Body of pancreas (tissue), 4 donors: Measurements from ENCODE around the gene TIGD2. TPM values are rescaled to one million over a fixed set of nuclear protein-coding genes. Genes with fewer than 3 reads are reported as not detected.
"Not testable (repeated sequence)": the region's sequence is repeated elsewhere in the genome, so short reads cannot be mapped to it uniquely, and the experiment has no call there.

Experiments used
- ATAC-seq: fragments of 150-250 bp; one replicate; pipeline ENCODE4 v1.9.1; 2016
- DNase-seq, 4 donors: peaks; one replicate each; pipeline ENCODE4 v3.0.0-alpha.2; 2019
- H3K27ac ChIP-seq, 4 donors: fragments of 200-600 bp; sonication (generic); 1 replicate in 3 of 4; 2 replicates in 1 of 4; pipeline versions ENCODE4 v1.5.1 to v1.6.1; 2016 to 2019; ENCODE audit warnings: mild to moderate bottlenecking in 1 of 4, mixed read lengths in 1 of 4, moderate library complexity in 1 of 4
- H3K27me3 ChIP-seq, 2 donors: fragments of 200-600 bp; sonication (generic); one replicate each; pipeline ENCODE4 v1.6.0; 2016; ENCODE audit warnings: mild to moderate bottlenecking in 1 of 2
- H3K36me3 ChIP-seq, 2 donors: fragments of 200-600 bp; sonication (generic); replicated peaks in 1 of 2; 2 replicates each; pipeline ENCODE4 v1.5.1; 2016; ENCODE audit warnings: low read depth in 2 of 2; ENCODE audit not compliant: insufficient read depth in 1 of 2
- H3K4me1 ChIP-seq: fragments of 200-600 bp; sonication (generic); one replicate; pipeline ENCODE4 v1.6.0; 2016
- H3K4me3 ChIP-seq, 2 donors: fragments of 200-600 bp; sonication (generic); 1 replicate in 1 of 2; 2 replicates in 1 of 2; pipeline ENCODE4 v1.5.1; 2016 to 2019
- H3K9me3 ChIP-seq, 3 donors: fragments of 200-600 bp; sonication (generic); 1 replicate in 2 of 3; 2 replicates in 1 of 3; pipeline ENCODE4 v1.5.1; 2016
- CTCF ChIP-seq, 7 experiments: fragments of 450-650 bp in 4 of 7; fragments of 200-600 bp in 3 of 7; sonication (generic) in 3 of 7; IDR thresholded peaks; one replicate each; pipeline ENCODE4 v1.5.1; 2016 to 2019; ENCODE audit warnings: antibody characterized with exemption in 7 of 7
- POLR2A ChIP-seq, 3 donors: fragments of 450-650 bp; IDR thresholded peaks; one replicate each; pipeline ENCODE4 v1.6.1; 2016; ENCODE audit warnings: antibody characterized with exemption in 3 of 3, mild to moderate bottlenecking in 2 of 3
- WGBS, 2 donors: methylation state at CpG; one replicate each; pipeline ENCODE4 v1.1.5; 2017; 5-methylcytosine and 5-hydroxymethylcytosine counted together
- intact Hi-C: fragments of 100-400 bp; cut with DNase I; formaldehyde crosslinking; loops from one replicate; pipeline ENCODE4 v1.15.1; 2023
- total RNA-seq, 2 donors: library from RNA; depleted of rRNA; stranded (reverse); fragments of >200 nt; gene quantifications; one replicate each; pipeline ENCODE4 v1.1.0, GENCODE V29; 2016

The TIGD2 gene
- total RNA-seq, 2 donors from 2014 or later: 0.99 to 3.6 TPM

DNA sequence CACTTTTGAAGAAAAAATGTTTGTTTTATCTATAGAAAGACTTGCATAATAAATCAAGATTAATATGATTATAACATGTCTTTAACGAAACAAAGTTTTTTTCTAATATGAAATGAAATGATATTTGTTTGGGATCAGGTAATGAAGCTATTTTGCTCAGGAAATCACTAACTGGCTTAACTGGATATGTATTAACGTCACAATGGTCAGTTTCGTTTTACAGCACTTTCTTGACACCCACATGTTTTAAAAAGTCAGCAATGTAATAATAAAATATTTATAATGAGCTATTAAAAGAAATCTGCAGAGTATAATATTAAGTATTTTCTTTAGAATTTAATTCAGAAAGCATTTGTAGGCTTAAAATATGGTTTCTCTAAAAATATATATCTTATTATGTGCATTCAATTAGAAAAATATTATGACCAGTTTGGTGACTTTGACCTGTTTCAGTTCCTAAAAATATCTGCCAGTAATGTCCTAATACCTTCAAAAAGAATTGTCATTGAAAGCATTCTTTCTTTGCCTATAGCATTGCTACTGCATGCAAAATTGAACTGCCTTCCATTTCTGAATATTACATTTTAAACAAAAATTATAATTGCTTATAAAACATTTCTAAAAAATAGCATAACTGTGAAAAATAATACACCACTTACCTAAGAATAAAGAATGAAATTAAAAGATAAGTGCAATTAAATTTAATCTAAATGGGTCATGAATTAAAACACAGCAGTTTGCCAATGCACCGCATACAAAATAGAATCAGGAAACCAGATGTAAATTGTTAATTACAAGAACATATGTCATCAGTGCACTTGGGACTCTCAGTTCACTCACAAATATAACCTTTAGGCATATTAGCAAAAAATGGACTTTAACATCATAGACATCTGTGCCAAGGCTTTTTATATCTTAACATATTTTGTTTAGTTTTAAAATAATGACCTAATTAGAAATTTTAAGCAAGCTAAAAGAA lies 31.6 kb downstream of the TIGD2 start:
- intact Hi-C loops: no loop called here
- H3K36me3 ChIP-seq: no peaks in the 10 kb centered on the region
- no peak for TF ChIP-seq CTCF (IDR thresholded peaks at IDR 0.05)
- TF ChIP-seq POLR2A (IDR thresholded peaks at IDR 0.05): no peak
- 75 to 78% methylated on average over 4 of the region's 4 CpGs for WGBS, 2 donors
- no peaks in the 10 kb centered on the region for H3K4me1 ChIP-seq
- H3K9me3 ChIP-seq: no peaks in the 10 kb centered on the region
- H3K4me3 ChIP-seq: no peak overlapping the region
- H3K27me3 ChIP-seq: no peaks in the 10 kb centered on the region
- DNase-seq (no peak), ATAC-seq (no peak)
- no peak overlapping the region for H3K27ac ChIP-seq

DNA sequence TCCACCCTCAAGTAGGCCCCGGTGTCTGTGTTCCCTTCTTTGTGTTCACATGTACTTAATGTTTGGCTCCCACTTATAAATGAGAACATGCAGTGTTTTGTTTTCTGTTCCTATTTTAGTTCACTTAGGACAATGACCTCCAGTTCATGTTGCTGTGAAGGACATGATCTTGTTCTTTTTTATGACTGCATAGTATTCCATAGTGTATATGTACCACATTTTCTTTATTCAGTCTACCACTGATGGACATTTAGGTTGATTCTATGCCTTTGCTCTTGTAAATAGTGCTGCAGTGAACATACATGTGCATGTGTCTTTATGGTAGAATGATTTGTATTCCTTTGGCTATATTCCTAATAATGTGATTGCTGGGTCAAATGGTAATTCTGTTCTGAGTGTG lies 33.3 kb downstream of the TIGD2 start:
- H3K4me3 ChIP-seq, ATAC-seq, intact Hi-C loops, H3K9me3 ChIP-seq, H3K36me3 ChIP-seq, H3K4me1 ChIP-seq, H3K27me3 ChIP-seq, H3K27ac ChIP-seq, DNase-seq: not testable (repeated sequence)
- WGBS, 2 donors: 96 to 100% methylated on average over 1 of the region's 1 CpG

DNA sequence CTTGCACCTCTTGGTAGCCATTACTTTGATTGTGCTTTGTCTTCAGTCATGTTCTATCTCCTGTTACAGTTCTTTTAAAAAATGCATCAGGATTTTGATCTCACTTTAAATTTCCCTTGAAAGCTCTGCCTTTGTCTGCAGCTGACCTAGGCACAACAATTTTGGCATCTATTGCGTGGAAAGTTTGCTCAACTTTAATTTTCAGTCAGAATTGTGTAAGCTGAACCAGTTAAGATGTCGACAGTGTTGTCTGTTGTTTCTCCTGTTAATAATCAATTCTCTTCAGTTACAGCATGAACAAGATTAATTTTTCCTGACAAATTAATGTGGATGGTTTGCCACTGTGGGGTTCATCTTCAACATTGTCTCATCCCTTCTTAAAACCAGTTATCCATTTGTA lies 34.9 kb downstream of the TIGD2 start:
- intact Hi-C loops: no loop called here
- TF ChIP-seq CTCF (IDR thresholded peaks at IDR 0.05): no peak
- TF ChIP-seq POLR2A (IDR thresholded peaks at IDR 0.05): no peak
- WGBS, 2 donors: 89 to 91% methylated on average over 2 of the region's 2 CpGs
- DNase-seq (no peak), ATAC-seq (no peak)
- no peaks in the 10 kb centered on the region for H3K4me1 ChIP-seq
- no peaks in the 10 kb centered on the region for H3K36me3 ChIP-seq
- no peaks in the 10 kb centered on the region for H3K27me3 ChIP-seq
- no peaks in the 10 kb centered on the region for H3K9me3 ChIP-seq
- no peak overlapping the region for H3K4me3 ChIP-seq
- no peak overlapping the region for H3K27ac ChIP-seq

DNA sequence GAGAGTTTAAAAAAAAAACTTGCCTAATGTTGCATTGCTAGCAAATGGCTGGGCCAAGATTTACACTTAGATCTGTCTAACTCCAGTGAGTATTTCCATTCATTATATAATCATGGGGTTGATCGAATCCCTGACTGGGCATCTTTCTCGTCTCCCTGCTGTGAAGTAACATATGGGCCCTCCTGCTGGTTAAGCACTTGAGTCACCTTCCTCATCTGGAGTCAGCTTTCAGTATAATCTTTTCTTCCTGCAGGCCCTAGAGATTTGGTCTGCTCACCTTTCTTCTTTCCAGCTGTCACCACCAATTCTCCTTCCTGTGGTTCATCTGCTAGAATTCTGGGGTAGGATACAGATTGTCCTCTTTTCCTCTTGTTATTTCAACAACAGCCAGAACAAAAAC lies 41.6 kb downstream of the TIGD2 start:
- Histone ChIP-seq H3K36me3 (no peaks in the 10 kb centered on the region), H3K27ac (no peak overlapping the region), H3K4me3 (no peak overlapping the region), H3K9me3 (no peaks in the 10 kb centered on the region), H3K4me1 (no peaks in the 10 kb centered on the region), H3K27me3 (peaks cover 0 to 3% of the 10 kb centered on the region in 2 donors)
- 75 to 79% methylated on average over 2 of the region's 2 CpGs for WGBS, 2 donors
- intact Hi-C loops: no loop called here
- TF ChIP-seq CTCF (IDR thresholded peaks at IDR 0.05): no peak
- ATAC-seq (no peak), DNase-seq (no peak)

- no peak for DNase-seq
- intact Hi-C loops: no loop called here
- no peak for ATAC-seq
- Histone ChIP-seq H3K27me3 (peaks cover 0 to 3% of the 10 kb centered on the region in 2 donors), H3K4me1 (no peaks in the 10 kb centered on the region), H3K27ac (no peak overlapping the region), H3K36me3 (no peaks in the 10 kb centered on the region), H3K9me3 (no peaks in the 10 kb centered on the region), H3K4me3 (no peak overlapping the region)
- no peak for TF ChIP-seq POLR2A (IDR thresholded peaks at IDR 0.05)
- TF ChIP-seq CTCF (IDR thresholded peaks at IDR 0.05): no peak
- WGBS, 2 donors: 83 to 90% methylated on average over 12 of the region's 12 CpGs
These were observed 45.0 kb downstream of the TIGD2 start for GRCh38 chr4:89156174-89156914.
